Measurements from ENCODE around the gene TLE4.

Gene TLE4

DNA sequence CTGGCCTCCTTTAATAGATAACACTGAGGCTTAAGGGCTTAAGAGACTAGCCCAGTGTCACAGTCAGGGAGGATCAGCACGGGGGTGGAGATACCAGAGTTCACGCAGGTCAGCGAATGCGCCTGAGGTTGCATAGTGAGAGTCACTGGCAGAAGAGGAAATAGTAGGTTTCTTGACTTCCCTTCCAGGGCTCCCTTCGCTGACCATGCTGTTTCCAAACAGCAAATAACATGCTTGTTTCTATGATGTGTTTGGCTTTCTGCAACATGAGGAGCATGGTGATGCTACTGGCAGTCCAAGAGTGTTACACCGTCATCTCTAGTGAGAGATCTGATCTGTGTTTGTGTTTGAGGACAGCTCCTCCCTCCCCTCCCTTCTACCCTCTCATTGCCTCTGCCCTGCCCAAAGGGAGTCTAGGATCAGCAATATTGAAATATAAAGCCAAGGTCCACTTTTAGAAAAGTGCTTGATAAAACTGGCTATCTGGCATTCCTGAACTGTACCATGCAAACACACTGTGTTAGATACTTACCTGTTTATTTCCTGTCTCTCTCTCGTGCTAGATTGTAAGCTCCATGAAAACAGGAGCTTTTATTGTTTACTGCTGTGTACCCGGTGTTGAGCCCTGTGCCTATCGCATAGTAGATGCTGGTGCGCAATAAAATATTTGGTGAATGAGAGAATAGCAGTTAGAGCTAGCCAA lies 12.3 kb downstream of the TLE4 start:
- Histone ChIP-seq H3K4me1 (ENCODE audit: control insufficient read depth, insufficient read depth, low read length) (peaks cover 13% of the 10 kb centered on the region), H3K9me3 (ENCODE audit: control insufficient read depth, low read length) (no peaks in the 10 kb centered on the region), H3K36me3 (ENCODE audit: control insufficient read depth, insufficient read depth, low read length, severe bottlenecking) (no peaks in the 10 kb centered on the region), H3K9ac (ENCODE audit: low read length) (no peak overlapping the region), H3K4me3 (ENCODE audit: low read length) (no peak overlapping the region), H3K27me3 (replicated peaks; ENCODE audit: control insufficient read depth, insufficient read depth, low read length) (no peaks in the 10 kb centered on the region)
- no peak for DNase-seq (ENCODE audit: low read depth)

DNA sequence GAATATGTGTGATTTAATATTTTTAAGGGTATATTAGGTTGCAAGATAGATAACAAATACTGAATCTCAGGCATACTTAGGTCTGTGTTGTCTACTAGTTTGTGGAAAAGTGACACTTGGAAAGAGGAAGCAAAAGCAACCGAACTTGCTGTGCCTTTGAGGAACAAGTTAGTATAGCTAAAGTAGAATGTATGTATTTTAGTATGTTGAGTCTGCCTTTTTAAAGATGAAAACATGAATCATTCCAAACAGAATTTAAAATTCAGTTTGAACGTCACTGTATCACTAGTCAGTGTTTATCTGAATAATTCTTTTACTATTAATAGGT lies 12.9 kb downstream of the TLE4 start:
- Histone ChIP-seq H3K4me1 (ENCODE audit: control insufficient read depth, insufficient read depth, low read length) (peaks cover 13% of the 10 kb centered on the region), H3K9ac (ENCODE audit: low read length) (no peak overlapping the region), H3K9me3 (ENCODE audit: control insufficient read depth, low read length) (no peaks in the 10 kb centered on the region), H3K36me3 (ENCODE audit: control insufficient read depth, insufficient read depth, low read length, severe bottlenecking) (no peaks in the 10 kb centered on the region), H3K27me3 (replicated peaks; ENCODE audit: control insufficient read depth, insufficient read depth, low read length) (no peaks in the 10 kb centered on the region), H3K4me3 (ENCODE audit: low read length) (no peak overlapping the region)
- DNase-seq (ENCODE audit: low read depth) = no peak

DNA sequence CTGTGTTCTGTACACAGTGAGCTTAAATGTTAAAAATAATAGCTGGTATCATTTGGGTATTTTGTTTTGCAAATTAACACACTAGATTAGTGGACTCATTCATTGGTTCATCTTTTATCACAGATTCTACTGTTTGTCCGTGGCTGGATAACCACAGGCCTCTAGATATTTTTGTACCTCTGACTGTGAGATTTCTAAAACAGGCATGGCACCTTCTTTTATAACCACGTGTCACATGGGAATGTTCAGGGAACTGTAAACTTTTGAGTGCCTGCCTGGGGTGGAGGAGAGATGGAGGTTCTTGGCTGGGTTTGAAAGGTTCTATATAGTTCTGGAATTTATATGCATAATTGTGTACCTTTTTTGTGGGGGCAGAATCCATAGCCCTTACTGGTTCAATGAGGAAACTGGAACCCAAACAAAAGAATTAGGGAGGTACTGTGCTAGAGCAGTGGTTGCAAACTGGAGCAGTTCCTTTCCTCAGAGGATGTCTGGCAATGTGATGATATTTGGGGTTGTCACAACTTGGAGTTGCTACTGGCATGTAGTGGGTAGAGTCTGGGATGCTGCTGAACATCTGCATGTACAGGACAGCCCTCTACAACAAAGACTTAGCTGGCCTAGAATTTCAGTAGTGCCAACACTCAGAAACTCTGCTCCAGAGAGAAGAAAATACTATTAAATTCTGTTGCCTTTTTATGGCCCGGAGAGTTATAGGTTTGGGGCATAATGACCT lies 16.9 kb downstream of the TLE4 start:
- Histone ChIP-seq H3K9ac (ENCODE audit: low read length) (no peak overlapping the region), H3K4me3 (ENCODE audit: low read length) (no peak overlapping the region), H3K4me1 (ENCODE audit: control insufficient read depth, insufficient read depth, low read length) (peaks cover 3% of the 10 kb centered on the region), H3K9me3 (ENCODE audit: control insufficient read depth, low read length) (no peaks in the 10 kb centered on the region), H3K36me3 (ENCODE audit: control insufficient read depth, insufficient read depth, low read length, severe bottlenecking) (no peaks in the 10 kb centered on the region), H3K27me3 (replicated peaks; ENCODE audit: control insufficient read depth, insufficient read depth, low read length) (no peaks in the 10 kb centered on the region)
- DNase-seq (ENCODE audit: low read depth) = no peak

DNA sequence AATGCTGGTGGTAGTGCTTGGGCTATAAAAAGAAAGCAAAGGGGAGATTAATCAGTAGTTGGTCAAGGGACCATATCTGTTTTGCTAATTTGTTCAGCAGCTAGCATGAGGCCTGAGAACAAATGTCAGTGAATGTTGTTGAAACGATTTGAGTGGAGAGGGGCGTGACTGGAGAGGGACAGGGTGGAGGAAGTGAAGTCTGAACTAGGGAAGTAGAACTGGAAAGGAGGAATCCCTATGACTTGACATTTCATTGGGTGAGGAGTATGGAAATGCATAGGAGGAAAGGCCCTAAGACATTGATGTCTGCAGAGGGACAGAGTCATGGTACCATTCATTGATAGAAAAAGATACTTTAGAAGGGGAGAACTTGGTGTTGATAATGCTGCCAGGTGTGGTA lies 19.7 kb downstream of the TLE4 start:
- no peaks in the 10 kb centered on the region for H3K36me3 ChIP-seq (ENCODE audit: control insufficient read depth, insufficient read depth, low read length, severe bottlenecking)
- peaks cover 3% of the 10 kb centered on the region for H3K4me1 ChIP-seq (ENCODE audit: control insufficient read depth, insufficient read depth, low read length)
- DNase-seq (ENCODE audit: low read depth) = no peak

DNA sequence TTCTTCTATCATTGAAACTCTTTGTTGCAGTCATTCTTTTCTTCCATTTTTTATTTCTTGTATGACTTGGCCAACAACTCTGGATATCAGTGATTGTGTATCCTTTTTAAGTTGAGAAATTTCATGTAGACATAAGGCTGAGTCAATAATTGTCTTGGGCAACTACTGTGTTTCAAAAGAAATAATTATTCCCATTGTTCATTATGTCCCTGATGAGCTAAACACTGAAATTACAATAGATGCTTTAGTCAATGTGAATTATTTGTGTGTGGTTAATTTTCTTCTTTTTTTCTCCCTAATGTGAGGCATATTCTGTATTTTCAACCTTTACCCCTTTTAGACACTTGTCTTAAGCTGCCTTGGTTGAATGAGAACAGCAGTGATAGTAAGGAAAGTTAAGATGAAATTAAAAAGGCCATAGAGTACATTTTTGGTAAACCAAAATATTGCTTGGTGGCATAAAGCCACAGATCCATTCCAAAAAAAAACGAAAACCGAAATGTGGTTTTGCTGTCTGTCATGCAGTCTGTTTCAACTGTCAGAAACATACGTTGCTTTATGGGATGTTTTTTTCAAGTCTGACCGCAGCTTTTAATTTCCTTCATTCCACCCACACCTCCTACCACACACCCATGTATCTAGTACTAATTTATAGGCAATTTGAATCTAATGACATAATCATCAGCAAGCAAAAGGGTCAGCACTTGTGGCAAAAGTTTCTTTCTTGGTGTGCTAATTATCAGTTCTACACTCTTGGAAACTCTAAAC lies 21.1 kb downstream of the TLE4 start:
- Histone ChIP-seq H3K9me3 (ENCODE audit: control insufficient read depth, low read length) (no peaks in the 10 kb centered on the region), H3K36me3 (ENCODE audit: control insufficient read depth, insufficient read depth, low read length, severe bottlenecking) (no peaks in the 10 kb centered on the region), H3K4me1 (ENCODE audit: control insufficient read depth, insufficient read depth, low read length) (peaks cover 3% of the 10 kb centered on the region), H3K4me3 (ENCODE audit: low read length) (no peak overlapping the region), H3K27me3 (replicated peaks; ENCODE audit: control insufficient read depth, insufficient read depth, low read length) (no peaks in the 10 kb centered on the region), H3K9ac (ENCODE audit: low read length) (no peak overlapping the region)
- DNase-seq (ENCODE audit: low read depth) = no peak

More for the DNA sequence above, 19.7 kb downstream of the TLE4 start:
- no peaks in the 10 kb centered on the region for H3K27me3 ChIP-seq (replicated peaks; ENCODE audit: control insufficient read depth, insufficient read depth, low read length)
- H3K4me3 ChIP-seq (ENCODE audit: low read length) = no peak overlapping the region
- no peak overlapping the region for H3K9ac ChIP-seq (ENCODE audit: low read length)
- H3K9me3 ChIP-seq (ENCODE audit: control insufficient read depth, low read length) = no peaks in the 10 kb centered on the region

DNA sequence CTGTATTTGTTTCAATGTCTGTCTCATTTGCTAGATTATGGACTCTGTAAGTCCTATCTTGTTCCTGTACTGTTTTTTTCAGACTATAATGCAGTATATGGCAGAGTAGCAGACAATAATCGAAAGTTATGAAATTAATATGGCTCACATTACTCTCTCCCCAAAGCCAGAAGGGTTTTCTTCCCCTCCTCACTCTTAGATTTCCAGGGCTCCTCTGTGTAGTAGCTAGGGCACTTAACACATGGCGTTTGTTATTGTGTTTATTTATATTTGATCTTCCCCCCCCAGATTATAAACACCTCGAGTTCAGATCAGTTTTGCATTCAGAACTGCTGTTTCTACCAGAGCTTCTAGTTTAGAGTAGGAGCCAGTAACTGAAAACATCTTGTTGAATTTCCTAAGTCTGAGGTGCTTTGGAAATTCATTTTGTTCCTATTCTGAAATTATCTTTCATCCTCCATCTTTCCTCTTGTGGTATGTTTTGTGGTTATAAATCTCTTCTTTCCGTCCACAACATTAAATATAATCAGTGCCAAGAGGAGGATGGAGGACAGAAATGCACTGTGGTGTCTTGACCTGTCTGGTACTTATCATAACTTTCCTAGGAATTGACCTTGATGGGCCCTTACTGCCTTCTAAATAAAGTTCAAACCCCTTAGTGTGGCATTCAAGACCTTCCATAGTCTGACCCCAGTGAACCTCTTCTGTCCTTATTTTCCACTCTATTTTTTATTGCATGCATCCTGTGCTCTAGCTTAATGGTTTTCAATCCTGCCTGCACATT lies 27.0 kb downstream of the TLE4 start:
- no peak for DNase-seq (ENCODE audit: low read depth)

DNA sequence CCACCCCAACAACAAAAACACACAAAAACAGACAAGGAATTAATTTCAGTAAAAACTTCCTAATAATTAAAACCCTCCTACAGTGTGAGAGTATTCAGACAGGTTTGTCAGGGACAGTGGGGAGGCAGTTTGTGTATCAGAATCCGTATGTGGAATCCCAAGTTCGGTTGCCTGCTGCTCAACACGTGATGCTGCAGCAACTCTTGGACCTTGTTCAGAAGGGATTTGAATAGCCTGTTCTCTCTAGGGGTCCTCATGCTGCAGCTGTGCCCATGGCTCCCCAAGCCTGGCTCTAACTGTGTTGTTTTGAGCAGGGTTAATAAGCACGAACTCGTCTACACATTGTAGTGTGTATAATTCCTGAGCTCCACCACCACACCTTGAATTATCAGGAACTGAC lies 28.7 kb downstream of the TLE4 start:
- peaks cover 3% of the 10 kb centered on the region for H3K36me3 ChIP-seq (ENCODE audit: control insufficient read depth, insufficient read depth, low read length, severe bottlenecking)
- DNase-seq (ENCODE audit: low read depth) = no peak
- H3K4me1 ChIP-seq (ENCODE audit: control insufficient read depth, insufficient read depth, low read length) = no peaks in the 10 kb centered on the region
- no peaks in the 10 kb centered on the region for H3K27me3 ChIP-seq (replicated peaks; ENCODE audit: control insufficient read depth, insufficient read depth, low read length)
- H3K4me3 ChIP-seq (ENCODE audit: low read length) = no peak overlapping the region
- H3K9ac ChIP-seq (ENCODE audit: low read length) = no peak overlapping the region
- peaks cover 8% of the 10 kb centered on the region for H3K9me3 ChIP-seq (ENCODE audit: control insufficient read depth, low read length)

More for the DNA sequence above, 27.0 kb downstream of the TLE4 start:
- no peaks in the 10 kb centered on the region for H3K27me3 ChIP-seq (replicated peaks; ENCODE audit: control insufficient read depth, insufficient read depth, low read length)
- H3K36me3 ChIP-seq (ENCODE audit: control insufficient read depth, insufficient read depth, low read length, severe bottlenecking) = peaks cover 3% of the 10 kb centered on the region
- H3K9ac ChIP-seq (ENCODE audit: low read length) = no peak overlapping the region
- no peaks in the 10 kb centered on the region for H3K4me1 ChIP-seq (ENCODE audit: control insufficient read depth, insufficient read depth, low read length)
- H3K4me3 ChIP-seq (ENCODE audit: low read length) = no peak overlapping the region
- peaks cover 8% of the 10 kb centered on the region for H3K9me3 ChIP-seq (ENCODE audit: control insufficient read depth, low read length)

DNA sequence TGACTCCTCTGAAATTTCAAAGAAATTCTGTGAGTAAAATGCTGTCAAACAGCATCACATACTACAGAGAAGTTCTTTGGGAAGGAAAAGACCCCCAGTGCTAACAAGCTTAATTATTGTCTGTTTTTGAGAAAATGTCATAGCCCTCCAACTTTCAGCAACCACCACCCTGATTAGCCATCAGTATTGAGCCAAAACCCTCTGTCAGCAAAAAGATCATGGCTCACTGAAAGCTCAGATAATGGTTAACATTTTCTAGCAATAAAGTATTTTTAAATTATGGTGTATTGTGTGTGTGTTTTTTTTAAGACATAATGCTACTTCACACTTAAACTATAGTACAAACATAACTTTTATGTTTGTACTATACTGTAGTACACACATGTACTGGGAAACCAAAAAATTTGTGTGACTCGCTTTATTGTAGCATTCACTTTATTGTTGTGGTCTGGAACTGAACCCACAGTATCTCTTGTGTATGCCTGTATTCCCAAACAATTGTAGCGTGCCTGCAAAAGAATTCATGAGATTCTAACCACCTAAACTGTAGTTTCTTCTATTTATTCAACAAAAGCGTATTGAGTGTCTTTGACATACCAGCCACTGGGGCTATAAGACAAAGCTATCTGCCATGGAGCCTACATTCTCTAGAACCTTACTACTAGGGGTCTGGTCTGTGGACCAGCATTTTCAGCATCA lies 31.6 kb downstream of the TLE4 start:
- Histone ChIP-seq H3K36me3 (ENCODE audit: control insufficient read depth, insufficient read depth, low read length, severe bottlenecking) (peaks cover 3% of the 10 kb centered on the region), H3K9me3 (ENCODE audit: control insufficient read depth, low read length) (peaks cover 8% of the 10 kb centered on the region)

DNA sequence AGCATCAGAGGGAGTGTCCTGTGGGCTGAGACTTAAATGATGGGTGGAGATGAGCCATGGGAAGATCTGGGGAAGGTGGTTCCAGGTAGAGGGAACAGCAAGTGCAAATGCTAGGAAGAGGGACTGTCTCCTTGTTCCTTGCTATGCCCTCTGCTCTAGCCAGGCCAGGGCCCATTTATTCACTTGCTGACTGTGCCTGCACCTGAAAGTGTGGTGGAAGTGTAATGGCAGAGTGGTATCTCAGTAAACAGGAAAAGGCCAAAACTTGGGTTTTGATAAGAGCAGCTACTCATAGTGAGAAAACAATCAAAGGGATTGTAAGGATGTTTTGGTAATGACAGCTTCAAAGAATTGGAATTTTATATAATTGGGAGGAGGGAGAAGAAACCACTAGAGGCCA lies 32.4 kb downstream of the TLE4 start:
- no peak for DNase-seq (ENCODE audit: low read depth)
- peaks cover under 1% of the 10 kb centered on the region for H3K4me1 ChIP-seq (ENCODE audit: control insufficient read depth, insufficient read depth, low read length)
- H3K9me3 ChIP-seq (ENCODE audit: control insufficient read depth, low read length) = peaks cover 8% of the 10 kb centered on the region
- H3K36me3 ChIP-seq (ENCODE audit: control insufficient read depth, insufficient read depth, low read length, severe bottlenecking) = peaks cover 3% of the 10 kb centered on the region
- no peaks in the 10 kb centered on the region for H3K27me3 ChIP-seq (replicated peaks; ENCODE audit: control insufficient read depth, insufficient read depth, low read length)
- H3K9ac ChIP-seq (ENCODE audit: low read length) = no peak overlapping the region
- no peak overlapping the region for H3K4me3 ChIP-seq (ENCODE audit: low read length)

More for the DNA sequence above, 31.6 kb downstream of the TLE4 start:
- no peak overlapping the region for H3K9ac ChIP-seq (ENCODE audit: low read length)
- H3K4me3 ChIP-seq (ENCODE audit: low read length) = no peak overlapping the region
- no peak for DNase-seq (ENCODE audit: low read depth)
- H3K27me3 ChIP-seq (replicated peaks; ENCODE audit: control insufficient read depth, insufficient read depth, low read length) = no peaks in the 10 kb centered on the region
- H3K4me1 ChIP-seq (ENCODE audit: control insufficient read depth, insufficient read depth, low read length) = no peaks in the 10 kb centered on the region

DNA sequence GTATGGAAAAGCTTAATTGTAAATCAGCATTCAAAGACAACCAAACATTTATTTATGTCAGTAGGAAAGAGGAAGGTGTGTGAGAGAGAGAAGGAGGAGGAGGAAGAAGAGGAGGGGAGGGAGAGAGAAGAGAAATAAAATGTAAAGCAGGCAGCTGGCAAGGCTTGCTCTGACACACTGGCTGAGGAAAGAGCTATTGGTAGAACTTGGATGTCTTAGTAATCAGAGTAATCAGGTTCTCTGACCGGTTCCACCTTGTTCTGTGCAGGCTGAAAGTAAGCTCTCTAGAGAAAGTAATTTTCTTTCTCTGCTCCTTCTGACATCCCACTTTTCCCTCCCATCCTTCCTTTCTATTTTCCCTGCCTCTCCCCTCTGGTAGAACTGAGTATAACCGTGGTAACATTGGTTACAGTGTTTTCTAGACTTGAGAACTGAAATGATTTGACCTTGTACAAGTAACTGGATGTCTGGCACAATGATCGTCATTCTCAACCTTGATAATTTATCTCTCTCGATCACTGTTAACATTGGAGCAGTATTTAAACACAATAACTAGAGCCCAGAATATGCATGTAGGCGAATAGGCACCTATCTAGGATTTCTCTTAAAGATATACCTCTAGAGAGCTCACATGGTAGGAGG lies 33.3 kb downstream of the TLE4 start:
- H3K27me3 ChIP-seq (replicated peaks; ENCODE audit: control insufficient read depth, insufficient read depth, low read length) = no peaks in the 10 kb centered on the region
- H3K36me3 ChIP-seq (ENCODE audit: control insufficient read depth, insufficient read depth, low read length, severe bottlenecking) = peaks cover 3% of the 10 kb centered on the region
- no peak overlapping the region for H3K4me3 ChIP-seq (ENCODE audit: low read length)
- no peak overlapping the region for H3K9ac ChIP-seq (ENCODE audit: low read length)
- DNase-seq (ENCODE audit: low read depth) = no peak
- H3K9me3 ChIP-seq (ENCODE audit: control insufficient read depth, low read length) = peaks cover 8% of the 10 kb centered on the region
- peaks cover 10% of the 10 kb centered on the region for H3K4me1 ChIP-seq (ENCODE audit: control insufficient read depth, insufficient read depth, low read length)

All from adipocyte (in vitro differentiated cells).